ENCODE data around the gene CTNNA2. TPM values are rescaled to one million over a fixed set of nuclear protein-coding genes. Genes with fewer than 3 reads are reported as not detected.

The CTNNA2 gene
- total RNA-seq, 1 donor from 2014 or later = 3.5 TPM

- TF ChIP-seq CTCF (IDR thresholded peaks at IDR 0.05; ENCODE audit: insufficient read depth, low read length, poor library complexity, severe bottlenecking) = no peak
- Histone ChIP-seq H3K27me3 (ENCODE audit: control insufficient read depth, insufficient read depth, low read length) (no peaks in the 10 kb centered on the region), H3K4me3 (ENCODE audit: low read depth, low read length) (no peak overlapping the region), H3K36me3 (ENCODE audit: control insufficient read depth, insufficient read depth, low read length) (no peaks in the 10 kb centered on the region)
- no peak for DNase-seq (ENCODE audit: low read depth)
Observed at GRCh38 chr2:80147690-80148089, 634.8 kb downstream of the CTNNA2 start.

- Histone ChIP-seq H3K27me3 (ENCODE audit: control insufficient read depth, insufficient read depth, low read length) (no peaks in the 10 kb centered on the region), H3K4me3 (ENCODE audit: low read depth, low read length) (no peak overlapping the region), H3K36me3 (ENCODE audit: control insufficient read depth, insufficient read depth, low read length) (no peaks in the 10 kb centered on the region)
- no peak for TF ChIP-seq CTCF (IDR thresholded peaks at IDR 0.05; ENCODE audit: insufficient read depth, low read length, poor library complexity, severe bottlenecking)
- DNase-seq (ENCODE audit: low read depth) = no peak
Observed at GRCh38 chr2:80148906-80149305, 636.1 kb downstream of the CTNNA2 start.

- Histone ChIP-seq H3K36me3 (ENCODE audit: control insufficient read depth, insufficient read depth, low read length) (no peaks in the 10 kb centered on the region), H3K4me3 (ENCODE audit: low read depth, low read length) (no peak overlapping the region), H3K27me3 (ENCODE audit: control insufficient read depth, insufficient read depth, low read length) (no peaks in the 10 kb centered on the region)
- no peak for TF ChIP-seq CTCF (IDR thresholded peaks at IDR 0.05; ENCODE audit: insufficient read depth, low read length, poor library complexity, severe bottlenecking)
- DNase-seq (ENCODE audit: low read depth) = no peak
Observed at GRCh38 chr2:80149991-80150390, 637.1 kb downstream of the CTNNA2 start.

- H3K36me3 ChIP-seq (ENCODE audit: control insufficient read depth, insufficient read depth, low read length) = no peaks in the 10 kb centered on the region
- no peak for TF ChIP-seq CTCF (IDR thresholded peaks at IDR 0.05; ENCODE audit: insufficient read depth, low read length, poor library complexity, severe bottlenecking)
- DNase-seq (ENCODE audit: low read depth) = no peak
Observed at GRCh38 chr2:80151248-80151647, 638.4 kb downstream of the CTNNA2 start.

GRCh38 chr2:80151651-80152050 is 638.8 kb downstream of the CTNNA2 start:
- TF ChIP-seq CTCF (IDR thresholded peaks at IDR 0.05; ENCODE audit: insufficient read depth, low read length, poor library complexity, severe bottlenecking) = no peak
- no peaks in the 10 kb centered on the region for H3K36me3 ChIP-seq (ENCODE audit: control insufficient read depth, insufficient read depth, low read length)
- no peak overlapping the region for H3K4me3 ChIP-seq (ENCODE audit: low read depth, low read length)
- no peak for DNase-seq (ENCODE audit: low read depth)
- no peaks in the 10 kb centered on the region for H3K27me3 ChIP-seq (ENCODE audit: control insufficient read depth, insufficient read depth, low read length)

More at GRCh38 chr2:80151248-80151647, 638.4 kb downstream of the CTNNA2 start:
- Histone ChIP-seq H3K27me3 (ENCODE audit: control insufficient read depth, insufficient read depth, low read length) (no peaks in the 10 kb centered on the region), H3K4me3 (ENCODE audit: low read depth, low read length) (no peak overlapping the region)

- no peaks in the 10 kb centered on the region for H3K27me3 ChIP-seq (ENCODE audit: control insufficient read depth, insufficient read depth, low read length)
- no peaks in the 10 kb centered on the region for H3K36me3 ChIP-seq (ENCODE audit: control insufficient read depth, insufficient read depth, low read length)
- H3K4me3 ChIP-seq (ENCODE audit: low read depth, low read length) = no peak overlapping the region
- no peak for DNase-seq (ENCODE audit: low read depth)
- TF ChIP-seq CTCF (IDR thresholded peaks at IDR 0.05; ENCODE audit: insufficient read depth, low read length, poor library complexity, severe bottlenecking) = no peak
Observed at GRCh38 chr2:80153151-80153550, 640.3 kb downstream of the CTNNA2 start.
